ENCODE measurements around the gene ERCC6.

ERCC6 gene

DNA sequence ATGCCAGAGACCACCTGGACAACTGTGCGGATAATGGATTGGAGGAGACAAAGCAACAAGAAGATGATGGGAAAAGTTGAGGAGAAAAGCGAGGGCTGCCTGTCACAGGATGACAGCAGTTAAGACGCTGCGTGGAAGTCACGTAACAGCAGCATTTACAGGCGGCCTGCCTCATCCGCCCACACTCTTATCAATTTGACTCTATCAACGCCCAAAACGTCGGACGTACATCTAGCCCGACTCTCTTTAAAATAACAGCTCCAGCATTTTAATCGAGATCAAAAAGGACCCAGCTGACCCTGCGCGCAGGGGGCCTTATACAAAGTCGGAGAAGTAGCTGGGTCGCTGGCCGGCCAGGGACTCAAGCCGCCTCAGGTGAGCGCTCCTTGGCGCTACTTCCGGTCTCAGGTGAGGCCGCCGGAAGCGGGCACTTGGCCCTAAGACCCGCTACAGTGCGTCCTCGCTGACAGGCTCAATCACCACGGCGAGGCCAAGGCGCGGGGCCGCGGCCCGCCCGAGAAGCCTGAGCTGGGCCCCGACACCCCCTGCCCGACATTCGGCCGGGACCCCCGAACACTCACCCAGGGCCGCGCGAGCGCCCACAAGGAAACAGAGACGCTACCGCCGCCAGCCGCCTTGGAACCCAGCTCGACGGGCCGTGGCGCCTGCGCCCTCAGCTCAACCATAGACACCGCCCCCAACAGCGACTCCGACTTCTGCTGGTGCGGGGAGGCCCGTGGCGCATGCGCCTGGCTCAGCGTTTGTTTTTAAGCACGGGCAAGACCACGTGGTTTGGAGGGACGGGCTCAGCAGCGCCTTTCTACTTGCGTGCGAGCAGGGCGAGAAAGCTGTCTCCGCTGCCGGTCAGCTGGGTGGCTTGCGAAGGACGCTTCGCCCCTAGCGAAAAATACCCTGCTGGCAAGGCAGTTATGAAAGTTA, at the start of gene ERCC6:
ERCC6 (minus strand) TSS at position 741 of the 939 bp plus-strand sequence.
- TF ChIP-seq, protein P1, sequence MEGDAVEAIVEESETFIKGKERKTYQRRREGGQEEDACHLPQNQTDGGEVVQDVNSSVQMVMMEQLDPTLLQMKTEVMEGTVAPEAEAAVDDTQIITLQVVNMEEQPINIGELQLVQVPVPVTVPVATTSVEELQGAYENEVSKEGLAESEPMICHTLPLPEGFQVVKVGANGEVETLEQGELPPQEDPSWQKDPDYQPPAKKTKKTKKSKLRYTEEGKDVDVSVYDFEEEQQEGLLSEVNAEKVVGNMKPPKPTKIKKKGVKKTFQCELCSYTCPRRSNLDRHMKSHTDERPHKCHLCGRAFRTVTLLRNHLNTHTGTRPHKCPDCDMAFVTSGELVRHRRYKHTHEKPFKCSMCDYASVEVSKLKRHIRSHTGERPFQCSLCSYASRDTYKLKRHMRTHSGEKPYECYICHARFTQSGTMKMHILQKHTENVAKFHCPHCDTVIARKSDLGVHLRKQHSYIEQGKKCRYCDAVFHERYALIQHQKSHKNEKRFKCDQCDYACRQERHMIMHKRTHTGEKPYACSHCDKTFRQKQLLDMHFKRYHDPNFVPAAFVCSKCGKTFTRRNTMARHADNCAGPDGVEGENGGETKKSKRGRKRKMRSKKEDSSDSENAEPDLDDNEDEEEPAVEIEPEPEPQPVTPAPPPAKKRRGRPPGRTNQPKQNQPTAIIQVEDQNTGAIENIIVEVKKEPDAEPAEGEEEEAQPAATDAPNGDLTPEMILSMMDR (IDR thresholded peaks at IDR 0.05; ENCODE audit: low read depth, low read length, missing control alignments), result peak; percentile 7
- peak within 1 kb of the TSS; percentile 72 for H3K4me3 ChIP-seq (ENCODE audit: low read depth, low read length)
- DNase-seq (ENCODE audit: low read depth), result peak; percentile 93
- in situ Hi-C loops (cut with HindIII; ENCODE audit: low sequenced_read_pairs), result no loop called here

GRCh38 chr10:49587981-49588380, 49.1 kb upstream of the ERCC6 start:
- TF ChIP-seq, protein P1 (IDR thresholded peaks at IDR 0.05; ENCODE audit: low read depth, low read length, missing control alignments), result no peak
- no peak for DNase-seq (ENCODE audit: low read depth)
- in situ Hi-C loops (cut with HindIII; ENCODE audit: low sequenced_read_pairs), result no loop called here
- no peak overlapping the region for H3K4me3 ChIP-seq (ENCODE audit: low read depth, low read length)

DNA sequence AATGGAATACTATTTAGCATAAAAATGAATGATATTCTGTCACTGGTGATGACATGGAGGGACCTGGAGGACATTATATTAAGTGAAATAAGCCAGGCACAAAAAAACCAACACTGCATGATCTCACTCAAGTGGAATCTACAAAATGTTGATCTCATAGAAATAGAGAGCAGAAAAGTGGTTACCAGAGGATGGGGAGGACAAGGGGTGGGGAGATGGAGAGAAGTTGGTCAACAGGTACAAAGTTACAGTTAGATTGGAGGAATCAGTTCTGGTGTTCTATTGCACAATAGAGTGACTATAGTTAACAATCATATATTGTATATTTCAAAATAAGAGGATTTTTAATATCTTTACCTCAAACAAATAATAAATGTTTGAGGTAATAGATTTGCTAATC, 46.5 kb upstream of the ERCC6 start:
- DNase-seq (ENCODE audit: low read depth), result no peak
- no peak overlapping the region for H3K4me3 ChIP-seq (ENCODE audit: low read depth, low read length)
- in situ Hi-C loops (cut with HindIII; ENCODE audit: low sequenced_read_pairs), result no loop called here
- TF ChIP-seq, protein P1 (IDR thresholded peaks at IDR 0.05; ENCODE audit: low read depth, low read length, missing control alignments), result no peak

GRCh38 chr10:49579621-49580020, 40.7 kb upstream of the ERCC6 start:
- TF ChIP-seq, protein P1 (IDR thresholded peaks at IDR 0.05; ENCODE audit: low read depth, low read length, missing control alignments), result no peak
- no peak overlapping the region for H3K4me3 ChIP-seq (ENCODE audit: low read depth, low read length)
- in situ Hi-C loops (cut with HindIII; ENCODE audit: low sequenced_read_pairs), result no loop called here
- DNase-seq (ENCODE audit: low read depth), result no peak

DNA sequence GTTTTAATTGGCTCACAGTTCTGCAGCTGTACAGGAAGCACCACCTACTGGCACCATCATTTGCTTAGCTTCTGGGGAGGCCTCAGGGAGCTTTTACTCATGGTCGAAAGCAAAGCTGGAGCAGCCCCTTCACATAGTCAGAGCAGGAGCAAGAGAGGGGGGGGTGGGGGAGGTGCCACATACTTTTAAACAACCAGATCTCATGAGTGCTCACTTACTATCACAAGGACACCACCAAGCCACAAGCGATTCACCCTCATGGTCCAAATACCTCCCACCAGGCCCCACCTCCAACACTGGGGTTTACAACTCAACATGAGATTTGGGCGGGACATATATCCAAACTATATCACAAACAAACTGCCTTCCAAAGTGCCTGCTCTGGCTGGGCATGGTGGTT, 39.5 kb upstream of the ERCC6 start:
- no peak for DNase-seq (ENCODE audit: low read depth)
- TF ChIP-seq, protein P1 (IDR thresholded peaks at IDR 0.05; ENCODE audit: low read depth, low read length, missing control alignments), result no peak
- in situ Hi-C loops (cut with HindIII; ENCODE audit: low sequenced_read_pairs), result no loop called here
- H3K4me3 ChIP-seq (ENCODE audit: low read depth, low read length), result no peak overlapping the region

DNA sequence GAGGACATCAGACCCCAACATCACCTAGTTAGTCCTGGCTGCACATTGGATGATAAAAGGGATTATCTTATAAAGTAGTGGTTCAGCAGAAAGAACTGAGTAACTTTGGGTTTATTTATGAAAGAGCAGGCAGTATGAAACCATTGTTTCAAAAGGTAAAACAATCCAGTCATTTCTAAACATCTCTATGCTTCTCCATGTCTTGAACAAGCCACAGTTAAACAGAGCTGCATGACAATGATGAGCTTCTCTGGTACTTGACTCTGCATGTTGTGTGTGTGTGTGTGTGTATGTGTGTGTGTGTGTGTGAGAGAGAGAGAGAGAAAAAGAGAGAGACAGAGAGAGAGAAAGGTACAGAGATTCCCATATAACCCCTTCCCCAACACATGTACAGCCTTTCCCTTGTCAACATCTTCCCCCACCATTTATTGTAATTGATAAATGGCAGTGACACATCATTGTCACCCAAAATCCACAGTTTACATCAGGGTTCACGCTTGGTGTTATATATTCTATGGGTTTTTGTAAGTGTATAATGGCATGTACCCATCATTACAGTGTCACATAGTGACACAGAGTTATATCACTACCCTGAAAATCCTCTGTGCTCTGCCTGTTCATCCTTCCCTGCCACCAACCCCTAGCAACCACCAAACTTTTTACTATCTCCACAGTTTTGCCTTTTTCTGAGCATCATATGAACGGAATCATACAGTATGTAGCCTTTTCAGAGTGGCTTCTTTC, 38.4 kb upstream of the ERCC6 start:
- no peak for DNase-seq (ENCODE audit: low read depth)
- in situ Hi-C loops (cut with HindIII; ENCODE audit: low sequenced_read_pairs), result no loop called here
- TF ChIP-seq, protein P1 (IDR thresholded peaks at IDR 0.05; ENCODE audit: low read depth, low read length, missing control alignments), result no peak
- no peak overlapping the region for H3K4me3 ChIP-seq (ENCODE audit: low read depth, low read length)

All from astrocyte of the cerebellum (primary cell).